Brain microvascular endothelial cell (primary cell): ENCODE results near the gene SPATA4.

Source experiments
- DNase-seq: peaks from one replicate; pipeline ENCODE4 v3.0.0-alpha.2; 2020
- H3K27ac ChIP-seq: fragments of 250-450 bp; sonication (Bioruptor Pico); 2 replicates; pipeline ENCODE4 v1.5.1; 2020; ENCODE audit warnings: mild to moderate bottlenecking, moderate library complexity
- H3K27me3 ChIP-seq: fragments of 250-450 bp; sonication (Bioruptor Pico); replicated peaks from 2 replicates; pipeline ENCODE4 v1.5.1; 2020; ENCODE audit warnings: mild to moderate bottlenecking
- H3K36me3 ChIP-seq: fragments of 250-450 bp; sonication (Bioruptor Pico); replicated peaks from 2 replicates; pipeline ENCODE4 v1.5.1; 2020; ENCODE audit warnings: mild to moderate bottlenecking
- H3K4me3 ChIP-seq: 2 replicates; pipeline ENCODE4 v1.5.1; 2011; ENCODE audit warnings: low read depth, mild to moderate bottlenecking, control low read depth, low read length, moderate library complexity
- CTCF ChIP-seq: IDR thresholded peaks from 2 replicates; pipeline ENCODE4 v1.5.1; 2011; ENCODE audit warnings: low read depth, mild to moderate bottlenecking, moderate library complexity, low read length, control low read depth, inconsistent platforms; ENCODE audit errors: missing control alignments
- in situ Hi-C: cut with HindIII; loops from 2 replicates; pipeline ENCODE4 v1.10.0; 2017; ENCODE audit warnings: low sequenced_read_pairs, low pct_ligation_motif_present

SPATA4 gene

GRCh38 chr4:176195184-176195978 lies at the start of gene SPATA4:
Gene SPATA4 (minus strand): TSS chr4:176195585. CDS start chr4:176195562, 23 bp downstream.
- no peak for TF ChIP-seq CTCF
- H3K27me3 ChIP-seq = no peaks in the 10 kb centered on the region
- in situ Hi-C loops = no loop called here
- no peaks in the 10 kb centered on the region for H3K36me3 ChIP-seq
- DNase-seq = peak; percentile 86
- H3K27ac ChIP-seq = peak within 1 kb of the TSS; percentile 54
- peak within 1 kb of the TSS; percentile 81 for H3K4me3 ChIP-seq

- Histone ChIP-seq H3K27me3 (no peaks in the 10 kb centered on the region), H3K27ac (no peak overlapping the region), H3K36me3 (no peaks in the 10 kb centered on the region), H3K4me3 (no peak overlapping the region)
- in situ Hi-C loops = no loop called here
- TF ChIP-seq CTCF = no peak
- DNase-seq = no peak
These were observed 47.5 kb upstream of the SPATA4 start for GRCh38 chr4:176242764-176243347.

- TF ChIP-seq CTCF = no peak
- Histone ChIP-seq H3K27ac (no peak overlapping the region), H3K27me3 (no peaks in the 10 kb centered on the region), H3K4me3 (no peak overlapping the region), H3K36me3 (no peaks in the 10 kb centered on the region)
- in situ Hi-C loops = no loop called here
- DNase-seq = no peak
These were observed 46.3 kb upstream of the SPATA4 start for GRCh38 chr4:176241703-176242102.

- TF ChIP-seq CTCF = no peak
- in situ Hi-C loops = no loop called here
- H3K4me3 ChIP-seq = no peak overlapping the region
- no peaks in the 10 kb centered on the region for H3K36me3 ChIP-seq
- DNase-seq = peak; percentile 44
- no peaks in the 10 kb centered on the region for H3K27me3 ChIP-seq
- H3K27ac ChIP-seq = peak overlapping the region; percentile 72
These were observed 43.4 kb upstream of the SPATA4 start for GRCh38 chr4:176238826-176239225.

GRCh38 chr4:176238157-176238610 lies 42.8 kb upstream of the SPATA4 start:
- H3K4me3 ChIP-seq = no peak overlapping the region
- peak; percentile 78 for DNase-seq
- in situ Hi-C loops = no loop called here
- H3K27me3 ChIP-seq = no peaks in the 10 kb centered on the region
- no peak for TF ChIP-seq CTCF
- peak overlapping the region; percentile 72 for H3K27ac ChIP-seq
- no peaks in the 10 kb centered on the region for H3K36me3 ChIP-seq
